K562 (cell line): Measurements from ENCODE around the gene MFSD12. TPM values are rescaled to one million over a fixed set of nuclear protein-coding genes. Genes with fewer than 3 reads are reported as not detected.
A peak's percentile ranks its signal among the peaks of the same experiment; 100 is the strongest.

Experiments
- CREB1 ChIP-seq, 2 experiments: sonication (generic) in 1 of 2; formaldehyde crosslinking in 1 of 2; IDR thresholded peaks; 2 replicates each; pipeline versions ENCODE4 v1.6.1 to v1.8.0; 2012 to 2022; ENCODE audit warnings: inconsistent platforms in 1 of 2, mild to moderate bottlenecking in 1 of 2, missing genetic modification reagents in 1 of 2, moderate library complexity in 1 of 2
- ELF2 ChIP-seq: fragments of 250-450 bp; sonication (Bioruptor Pico); IDR thresholded peaks from 2 replicates; pipeline ENCODE4 v1.5.0; 2021; ENCODE audit warnings: mild to moderate bottlenecking
- EP300 ChIP-seq: IDR thresholded peaks from 2 replicates; pipeline ENCODE4 v1.6.1; 2012; ENCODE audit warnings: low read length, improper control_type of control experiment
- ETV6 ChIP-seq, 3 experiments: fragments of 150-350 bp in 1 of 3; sonication (generic) in 1 of 3; formaldehyde crosslinking in 1 of 3; IDR thresholded peaks; 2 replicates each; pipeline versions ENCODE4 v1.6.1 to v1.8.0; 2014 to 2022; ENCODE audit warnings: borderline replicate concordance in 2 of 3, low read depth in 2 of 3, antibody characterized with exemption in 1 of 3, low read length in 1 of 3, mild to moderate bottlenecking in 1 of 3, missing genetic modification reagents in 1 of 3
- GABPA ChIP-seq: fragments of 200-800 bp; sonication (Bioruptor generic); conservative IDR thresholded peaks from 2 replicates; pipeline ENCODE4 v1.6.1; 2016; ENCODE audit warnings: low read depth, missing genetic modification characterization, missing compliant biosample characterization
- MBD2 ChIP-seq: sonication (generic); IDR thresholded peaks from 2 replicates; pipeline ENCODE4 v1.6.1; 2016; ENCODE audit warnings: low read depth, borderline replicate concordance
- NFE2L1 ChIP-seq: fragments of 450-650 bp; IDR thresholded peaks from 2 replicates; pipeline ENCODE4 v1.6.1; 2016; ENCODE audit warnings: missing genetic modification characterization, low read depth, mild to moderate bottlenecking, missing compliant biosample characterization, moderate library complexity, borderline replicate concordance
- SMARCE1 ChIP-seq: fragments of 450-650 bp; IDR thresholded peaks from 2 replicates; pipeline ENCODE4 v1.7.1; 2016; ENCODE audit warnings: mild to moderate bottlenecking
- SOX6 ChIP-seq: fragments of 450-650 bp; IDR thresholded peaks from 2 replicates; pipeline ENCODE4 v1.6.1; 2014; ENCODE audit warnings: mild to moderate bottlenecking
- ZBTB17 ChIP-seq: fragments of 450-650 bp; formaldehyde crosslinking; IDR thresholded peaks from 2 replicates; pipeline ENCODE4 v1.4.0; 2020; ENCODE audit warnings: mild to moderate bottlenecking
- polyA plus RNA-seq, 8 experiments: library from polyadenylated mRNA; depleted of rRNA in 4 of 8; stranded (reverse) in 5 of 8; unstranded in 3 of 8; fragments of >200 nt; fragmentation: Nextera tagmentation in 2 of 8; fragmentation: Illumina TruSeq in 1 of 8; extraction: Ambion mirVana in 2 of 8; extraction: Trizol in 1 of 8; gene quantifications; 2 replicates each; pipeline versions ENCODE4 v1.2.1 to v1.2.3, GENCODE V29; 2011 to 2014; ENCODE audit warnings: inconsistent platforms in 1 of 8, missing spikeins in 1 of 8
- total RNA-seq, 7 experiments: library from RNA; depleted of rRNA in 6 of 7; stranded (reverse); fragments of >200 nt in 6 of 7; fragmentation: Illumina TruSeq in 2 of 7; extraction: Trizol in 2 of 7; gene quantifications; 2 replicates each; pipeline versions ENCODE4 v1.2.1 to v1.2.3, GENCODE V29; 2011 to 2021; ENCODE audit warnings: low replicate concordance in 1 of 7
- TF ChIP-seq, protein P1 (sequence below), 3 experiments: IDR thresholded peaks in 2 of 3; conservative IDR thresholded peaks in 1 of 3; 2 replicates each; pipeline ENCODE4 v1.5.1; 2011 to 2012; ENCODE audit warnings: low read length in 3 of 3, mild to moderate bottlenecking in 3 of 3, control low read depth in 2 of 3, improper control_type of control experiment in 1 of 3, inconsistent platforms in 1 of 3, low read depth in 1 of 3, mixed read lengths in 1 of 3, moderate library complexity in 1 of 3; ENCODE audit not compliant: insufficient read depth in 2 of 3
- TF ChIP-seq, protein P2 (sequence below): fragments of 450-650 bp; IDR thresholded peaks from 2 replicates; pipeline ENCODE4 v1.6.1; 2016; ENCODE audit warnings: mild to moderate bottlenecking, moderate library complexity
- TF ChIP-seq, protein P3 (sequence below): sonication (generic); formaldehyde crosslinking; IDR thresholded peaks from 2 replicates; pipeline ENCODE4 v1.8.0; 2022; ENCODE audit warnings: mild to moderate bottlenecking, missing genetic modification reagents

Gene MFSD12
- total and polyA plus RNA-seq, 9 of the 15 experiments (the other 6 are each of a cell fraction or from before 2014, with no cell fraction given) = 0.69 to 112 (median 31.8) TPM

DNA sequence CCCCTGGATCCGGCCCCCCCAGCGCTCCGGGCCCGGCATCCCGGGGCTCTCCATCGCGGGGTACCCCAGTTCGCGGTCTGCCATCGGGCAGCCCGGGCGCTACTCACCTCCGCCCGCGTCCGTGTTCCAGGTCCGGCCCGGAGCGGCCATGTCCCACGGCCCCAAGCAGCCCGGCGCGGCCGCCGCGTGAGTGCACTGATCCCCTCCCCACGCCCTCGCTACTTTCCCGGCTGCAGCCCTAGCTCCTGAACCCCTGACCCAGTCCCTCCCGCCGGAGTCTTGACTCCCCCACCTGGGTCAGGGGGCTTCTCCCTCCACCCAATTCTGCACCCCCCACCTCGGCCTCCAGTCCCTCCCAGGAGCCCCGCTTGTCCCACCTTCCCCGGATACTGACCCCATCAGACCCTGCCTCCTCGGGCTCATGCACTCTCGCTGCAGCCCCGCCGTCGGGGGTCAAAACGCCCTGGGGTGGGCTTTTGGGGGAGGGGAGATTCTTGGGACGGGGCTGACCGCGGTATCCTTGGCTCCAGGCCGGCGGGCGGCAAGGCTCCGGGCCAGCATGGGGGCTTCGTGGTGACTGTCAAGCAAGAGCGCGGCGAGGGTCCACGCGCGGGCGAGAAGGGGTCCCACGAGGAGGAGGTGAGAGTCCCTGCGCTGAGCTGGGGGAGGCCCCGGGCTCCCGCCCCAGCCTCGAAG lies 15.9 kb upstream of the MFSD12 start (continued):
- TF ChIP-seq CREB1 (IDR thresholded peaks at IDR 0.05) (no peak), CREB1 (CRISPR knock-in tag; IDR thresholded peaks at IDR 0.05) (no peak), SMARCE1 (no peak), ETV6 (IDR thresholded peaks at IDR 0.05; ENCODE audit: borderline replicate concordance in 1 of 2, low read depth in 2 of 2, low read length in 1 of 2) (no peak), ETV6 (CRISPR knock-in tag; IDR thresholded peaks at IDR 0.05; ENCODE audit: borderline replicate concordance) (0 out of 2 replicates have a peak, but pooled peaks have one; percentile 63), ELF2 (CRISPR knock-in tag) (no peak), MBD2 (no peak), GABPA (tag) (no peak), NFE2L1 (tag) (no peak), EP300 (no peak), SOX6 (no peak), ZBTB17 (CRISPR knock-in tag) (no peak)
- TF ChIP-seq, protein P1, sequence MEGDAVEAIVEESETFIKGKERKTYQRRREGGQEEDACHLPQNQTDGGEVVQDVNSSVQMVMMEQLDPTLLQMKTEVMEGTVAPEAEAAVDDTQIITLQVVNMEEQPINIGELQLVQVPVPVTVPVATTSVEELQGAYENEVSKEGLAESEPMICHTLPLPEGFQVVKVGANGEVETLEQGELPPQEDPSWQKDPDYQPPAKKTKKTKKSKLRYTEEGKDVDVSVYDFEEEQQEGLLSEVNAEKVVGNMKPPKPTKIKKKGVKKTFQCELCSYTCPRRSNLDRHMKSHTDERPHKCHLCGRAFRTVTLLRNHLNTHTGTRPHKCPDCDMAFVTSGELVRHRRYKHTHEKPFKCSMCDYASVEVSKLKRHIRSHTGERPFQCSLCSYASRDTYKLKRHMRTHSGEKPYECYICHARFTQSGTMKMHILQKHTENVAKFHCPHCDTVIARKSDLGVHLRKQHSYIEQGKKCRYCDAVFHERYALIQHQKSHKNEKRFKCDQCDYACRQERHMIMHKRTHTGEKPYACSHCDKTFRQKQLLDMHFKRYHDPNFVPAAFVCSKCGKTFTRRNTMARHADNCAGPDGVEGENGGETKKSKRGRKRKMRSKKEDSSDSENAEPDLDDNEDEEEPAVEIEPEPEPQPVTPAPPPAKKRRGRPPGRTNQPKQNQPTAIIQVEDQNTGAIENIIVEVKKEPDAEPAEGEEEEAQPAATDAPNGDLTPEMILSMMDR (IDR thresholded peaks at IDR 0.05 in 2 of 3, conservative IDR thresholded peaks at IDR 0.05 in 1 of 3; ENCODE audit: insufficient read depth in 2 of 3, low read depth in 1 of 3, low read length in 3 of 3) = no peak
- TF ChIP-seq, protein P2, sequence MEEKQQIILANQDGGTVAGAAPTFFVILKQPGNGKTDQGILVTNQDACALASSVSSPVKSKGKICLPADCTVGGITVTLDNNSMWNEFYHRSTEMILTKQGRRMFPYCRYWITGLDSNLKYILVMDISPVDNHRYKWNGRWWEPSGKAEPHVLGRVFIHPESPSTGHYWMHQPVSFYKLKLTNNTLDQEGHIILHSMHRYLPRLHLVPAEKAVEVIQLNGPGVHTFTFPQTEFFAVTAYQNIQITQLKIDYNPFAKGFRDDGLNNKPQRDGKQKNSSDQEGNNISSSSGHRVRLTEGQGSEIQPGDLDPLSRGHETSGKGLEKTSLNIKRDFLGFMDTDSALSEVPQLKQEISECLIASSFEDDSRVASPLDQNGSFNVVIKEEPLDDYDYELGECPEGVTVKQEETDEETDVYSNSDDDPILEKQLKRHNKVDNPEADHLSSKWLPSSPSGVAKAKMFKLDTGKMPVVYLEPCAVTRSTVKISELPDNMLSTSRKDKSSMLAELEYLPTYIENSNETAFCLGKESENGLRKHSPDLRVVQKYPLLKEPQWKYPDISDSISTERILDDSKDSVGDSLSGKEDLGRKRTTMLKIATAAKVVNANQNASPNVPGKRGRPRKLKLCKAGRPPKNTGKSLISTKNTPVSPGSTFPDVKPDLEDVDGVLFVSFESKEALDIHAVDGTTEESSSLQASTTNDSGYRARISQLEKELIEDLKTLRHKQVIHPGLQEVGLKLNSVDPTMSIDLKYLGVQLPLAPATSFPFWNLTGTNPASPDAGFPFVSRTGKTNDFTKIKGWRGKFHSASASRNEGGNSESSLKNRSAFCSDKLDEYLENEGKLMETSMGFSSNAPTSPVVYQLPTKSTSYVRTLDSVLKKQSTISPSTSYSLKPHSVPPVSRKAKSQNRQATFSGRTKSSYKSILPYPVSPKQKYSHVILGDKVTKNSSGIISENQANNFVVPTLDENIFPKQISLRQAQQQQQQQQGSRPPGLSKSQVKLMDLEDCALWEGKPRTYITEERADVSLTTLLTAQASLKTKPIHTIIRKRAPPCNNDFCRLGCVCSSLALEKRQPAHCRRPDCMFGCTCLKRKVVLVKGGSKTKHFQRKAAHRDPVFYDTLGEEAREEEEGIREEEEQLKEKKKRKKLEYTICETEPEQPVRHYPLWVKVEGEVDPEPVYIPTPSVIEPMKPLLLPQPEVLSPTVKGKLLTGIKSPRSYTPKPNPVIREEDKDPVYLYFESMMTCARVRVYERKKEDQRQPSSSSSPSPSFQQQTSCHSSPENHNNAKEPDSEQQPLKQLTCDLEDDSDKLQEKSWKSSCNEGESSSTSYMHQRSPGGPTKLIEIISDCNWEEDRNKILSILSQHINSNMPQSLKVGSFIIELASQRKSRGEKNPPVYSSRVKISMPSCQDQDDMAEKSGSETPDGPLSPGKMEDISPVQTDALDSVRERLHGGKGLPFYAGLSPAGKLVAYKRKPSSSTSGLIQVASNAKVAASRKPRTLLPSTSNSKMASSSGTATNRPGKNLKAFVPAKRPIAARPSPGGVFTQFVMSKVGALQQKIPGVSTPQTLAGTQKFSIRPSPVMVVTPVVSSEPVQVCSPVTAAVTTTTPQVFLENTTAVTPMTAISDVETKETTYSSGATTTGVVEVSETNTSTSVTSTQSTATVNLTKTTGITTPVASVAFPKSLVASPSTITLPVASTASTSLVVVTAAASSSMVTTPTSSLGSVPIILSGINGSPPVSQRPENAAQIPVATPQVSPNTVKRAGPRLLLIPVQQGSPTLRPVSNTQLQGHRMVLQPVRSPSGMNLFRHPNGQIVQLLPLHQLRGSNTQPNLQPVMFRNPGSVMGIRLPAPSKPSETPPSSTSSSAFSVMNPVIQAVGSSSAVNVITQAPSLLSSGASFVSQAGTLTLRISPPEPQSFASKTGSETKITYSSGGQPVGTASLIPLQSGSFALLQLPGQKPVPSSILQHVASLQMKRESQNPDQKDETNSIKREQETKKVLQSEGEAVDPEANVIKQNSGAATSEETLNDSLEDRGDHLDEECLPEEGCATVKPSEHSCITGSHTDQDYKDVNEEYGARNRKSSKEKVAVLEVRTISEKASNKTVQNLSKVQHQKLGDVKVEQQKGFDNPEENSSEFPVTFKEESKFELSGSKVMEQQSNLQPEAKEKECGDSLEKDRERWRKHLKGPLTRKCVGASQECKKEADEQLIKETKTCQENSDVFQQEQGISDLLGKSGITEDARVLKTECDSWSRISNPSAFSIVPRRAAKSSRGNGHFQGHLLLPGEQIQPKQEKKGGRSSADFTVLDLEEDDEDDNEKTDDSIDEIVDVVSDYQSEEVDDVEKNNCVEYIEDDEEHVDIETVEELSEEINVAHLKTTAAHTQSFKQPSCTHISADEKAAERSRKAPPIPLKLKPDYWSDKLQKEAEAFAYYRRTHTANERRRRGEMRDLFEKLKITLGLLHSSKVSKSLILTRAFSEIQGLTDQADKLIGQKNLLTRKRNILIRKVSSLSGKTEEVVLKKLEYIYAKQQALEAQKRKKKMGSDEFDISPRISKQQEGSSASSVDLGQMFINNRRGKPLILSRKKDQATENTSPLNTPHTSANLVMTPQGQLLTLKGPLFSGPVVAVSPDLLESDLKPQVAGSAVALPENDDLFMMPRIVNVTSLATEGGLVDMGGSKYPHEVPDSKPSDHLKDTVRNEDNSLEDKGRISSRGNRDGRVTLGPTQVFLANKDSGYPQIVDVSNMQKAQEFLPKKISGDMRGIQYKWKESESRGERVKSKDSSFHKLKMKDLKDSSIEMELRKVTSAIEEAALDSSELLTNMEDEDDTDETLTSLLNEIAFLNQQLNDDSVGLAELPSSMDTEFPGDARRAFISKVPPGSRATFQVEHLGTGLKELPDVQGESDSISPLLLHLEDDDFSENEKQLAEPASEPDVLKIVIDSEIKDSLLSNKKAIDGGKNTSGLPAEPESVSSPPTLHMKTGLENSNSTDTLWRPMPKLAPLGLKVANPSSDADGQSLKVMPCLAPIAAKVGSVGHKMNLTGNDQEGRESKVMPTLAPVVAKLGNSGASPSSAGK = no peak; the same call in 1 of the 2 replicates
- TF ChIP-seq, protein P3, sequence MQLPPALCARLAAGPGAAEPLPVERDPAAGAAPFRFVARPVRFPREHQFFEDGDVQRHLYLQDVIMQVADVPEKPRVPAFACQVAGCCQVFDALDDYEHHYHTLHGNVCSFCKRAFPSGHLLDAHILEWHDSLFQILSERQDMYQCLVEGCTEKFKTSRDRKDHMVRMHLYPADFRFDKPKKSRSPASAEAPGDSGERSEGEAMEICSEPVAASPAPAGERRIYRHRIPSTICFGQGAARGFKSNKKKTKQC = 0 out of 2 replicates have a peak, but pooled peaks have one; percentile 2
